Measurements from ENCODE around the gene HCFC1R1.

- TF ChIP-seq CTCF (IDR thresholded peaks at IDR 0.05; ENCODE audit: low read length) = no peak
- no peak for TF ChIP-seq EZH2 (IDR thresholded peaks at IDR 0.05; ENCODE audit: borderline replicate concordance, low read length)
Observed at GRCh38 chr16:3009568-3010390, 14.0 kb downstream of the HCFC1R1 start.

Data from OCI-LY1 (cell line).